HCT116 (cell line): ENCODE data around the gene PMS1. TPM values are rescaled to one million over a fixed set of nuclear protein-coding genes. Genes with fewer than 3 reads are reported as not detected.

Source experiments
- ATAC-seq: fragments of 200-7000 bp; cut with Tn5 transposase; 2 replicates; pipeline ENCODE4 v1.9.1; 2020; ENCODE audit warnings: mild to moderate bottlenecking, moderate library complexity
- BruUV-seq: library from RNA; stranded (reverse); fragments of 400-500 nt; replicated peaks from 2 replicates; lab custom pipeline; 2021; lab: Mats Ljungman, UMichigan
- CTCF ChIA-PET: fragments of 300-600 bp; sonication (Branson Sonifier 250); formaldehyde crosslinking; loops from one replicate; lab custom pipeline; 2021; ENCODE audit warnings: antibody characterized with exemption; lab: Charles Lee
- POLR2A ChIA-PET: fragments of 300-600, 350-600 bp; sonication (Branson Sonifier 250); formaldehyde crosslinking; loops from one replicate; lab custom pipeline; 2021; ENCODE audit warnings: antibody characterized with exemption; lab: Charles Lee
- RAD21 ChIA-PET, 2 experiments: fragments of 300-600 bp; sonication (Branson Sonifier 250); formaldehyde crosslinking; loops; one replicate each; lab custom pipeline; 2023; ENCODE audit warnings: low total read pairs in 2 of 2; ENCODE audit not compliant: uncharacterized antibody in 2 of 2, unreplicated experiment in 2 of 2, low non-redundant PET in 1 of 2; lab: Charles Lee
- DNase-seq: peaks from one replicate; pipeline ENCODE4 v3.0.0-alpha.2; 2010; ENCODE audit warnings: low read depth, low spot score
- H2AFZ ChIP-seq: fragments of 200-600 bp; shearing (Covaris generic), sonication (generic); 2 replicates; pipeline ENCODE4 v1.6.1; 2017; ENCODE audit warnings: low read depth, mixed run types, mixed read lengths, antibody characterized with exemption, low read length; ENCODE audit not compliant: poor library complexity, severe bottlenecking
- H3K27ac ChIP-seq: 2 replicates; pipeline ENCODE4 v1.5.1; 2012; ENCODE audit warnings: low read depth, low read length
- H3K27me3 ChIP-seq: fragments of 200-600 bp; sonication (generic); 2 replicates; pipeline ENCODE4 v1.6.1; 2016; ENCODE audit warnings: mixed run types, low read length, mixed read lengths; ENCODE audit not compliant: insufficient read depth
- H3K36me3 ChIP-seq, 2 experiments: fragments of 200-500 bp in 1 of 2; fragments of 200-600 bp in 1 of 2; sonication (Bioruptor generic) in 1 of 2; sonication (generic) in 1 of 2; 2 replicates each; pipeline versions ENCODE4 v1.5.1 to v1.6.1; 2014 to 2016; ENCODE audit warnings: low read length in 2 of 2, inconsistent platforms in 1 of 2, mixed read lengths in 1 of 2, mixed run types in 1 of 2; ENCODE audit not compliant: insufficient read depth in 2 of 2, control insufficient read depth in 1 of 2
- H3K4me1 ChIP-seq, 2 experiments: fragments of 200-600 bp in 1 of 2; sonication (generic) in 1 of 2; 2 replicates each; pipeline versions ENCODE4 v1.5.1 to v1.6.1; 2012 to 2017; ENCODE audit warnings: low read length in 2 of 2, inconsistent platforms in 1 of 2, mild to moderate bottlenecking in 1 of 2, mixed read lengths in 1 of 2, mixed run types in 1 of 2, moderate library complexity in 1 of 2; ENCODE audit not compliant: insufficient read depth in 2 of 2, control insufficient read depth in 1 of 2
- H3K4me2 ChIP-seq: fragments of 200-600 bp; sonication (generic); 2 replicates; pipeline ENCODE4 v1.6.1; 2017; ENCODE audit warnings: mixed run types, low read length, mixed read lengths
- H3K4me3 ChIP-seq, 2 experiments: fragments of 200-600 bp in 1 of 2; sonication (generic) in 1 of 2; replicated peaks in 1 of 2; 2 replicates each; pipeline ENCODE4 v1.5.1; 2011 to 2016; ENCODE audit warnings: low read length in 2 of 2, control low read depth in 1 of 2, low read depth in 1 of 2, mild to moderate bottlenecking in 1 of 2, mixed read lengths in 1 of 2, mixed run types in 1 of 2
- H3K79me2 ChIP-seq: fragments of 200-600 bp; sonication (generic); 2 replicates; pipeline ENCODE4 v1.6.1; 2017; ENCODE audit warnings: mild to moderate bottlenecking, mixed run types, low read length, moderate library complexity, mixed read lengths; ENCODE audit not compliant: insufficient read depth
- H3K9ac ChIP-seq: fragments of 200-600 bp; sonication (generic); 2 replicates; pipeline ENCODE4 v1.6.1; 2016; ENCODE audit warnings: low read length, mixed read lengths
- H3K9me2 ChIP-seq: fragments of 200-600 bp; sonication (generic), shearing (Covaris generic); 2 replicates; pipeline ENCODE4 v1.6.1; 2017; ENCODE audit warnings: mixed run types, mild to moderate bottlenecking, moderate library complexity; ENCODE audit not compliant: insufficient read depth
- H3K9me3 ChIP-seq, 2 experiments: fragments of 200-500 bp in 1 of 2; fragments of 200-600 bp in 1 of 2; sonication (Bioruptor generic) in 1 of 2; sonication (generic) in 1 of 2; 2 replicates each; pipeline ENCODE4 v1.6.1; 2014 to 2017; ENCODE audit warnings: low read length in 2 of 2, mixed read lengths in 2 of 2, inconsistent platforms in 1 of 2, low read depth in 1 of 2, mild to moderate bottlenecking in 1 of 2, mixed run types in 1 of 2, moderate library complexity in 1 of 2; ENCODE audit not compliant: control insufficient read depth in 1 of 2, insufficient read depth in 1 of 2
- H4K20me1 ChIP-seq: fragments of 200-600 bp; sonication (generic), shearing (Covaris generic); 2 replicates; pipeline ENCODE4 v1.6.1; 2017; ENCODE audit warnings: mixed run types, mild to moderate bottlenecking, moderate library complexity; ENCODE audit not compliant: insufficient read depth
- CEBPB ChIP-seq: IDR thresholded peaks from 2 replicates; pipeline ENCODE4 v1.6.1; 2012; ENCODE audit warnings: low read depth
- CTCF ChIP-seq, 3 experiments: fragments of 200-600 bp in 1 of 3; sonication (generic) in 1 of 3; IDR thresholded peaks in 2 of 3; conservative IDR thresholded peaks in 1 of 3; 2 replicates each; pipeline ENCODE4 v1.5.1; 2012 to 2017; ENCODE audit warnings: low read depth in 2 of 3, low read length in 2 of 3, antibody characterized with exemption in 1 of 3, borderline replicate concordance in 1 of 3, control low read depth in 1 of 3, mild to moderate bottlenecking in 1 of 3, mixed read lengths in 1 of 3, mixed run types in 1 of 3, moderate library complexity in 1 of 3; ENCODE audit not compliant: insufficient read depth in 1 of 3
- EGR1 ChIP-seq: IDR thresholded peaks from 2 replicates; pipeline ENCODE4 v1.6.1; 2012; ENCODE audit warnings: low read depth
- ELF1 ChIP-seq: IDR thresholded peaks from 2 replicates; pipeline ENCODE4 v1.6.1; 2012; ENCODE audit warnings: low read depth, borderline replicate concordance
- EZH2 ChIP-seq: fragments of 200-600 bp; sonication (generic); IDR thresholded peaks from 2 replicates; pipeline ENCODE4 v1.6.1; 2017; ENCODE audit warnings: antibody characterized with exemption, mixed run types
- EZH2phosphoT487 ChIP-seq: fragments of 200-600 bp; IDR thresholded peaks from 2 replicates; pipeline ENCODE4 v1.6.1; 2018; ENCODE audit warnings: antibody characterized with exemption, borderline replicate concordance
- FOSL1 ChIP-seq: IDR thresholded peaks from 2 replicates; pipeline ENCODE4 v1.6.1; 2012; ENCODE audit warnings: low read depth
- SIN3A ChIP-seq: IDR thresholded peaks from 2 replicates; pipeline ENCODE4 v1.6.1; 2012; ENCODE audit warnings: low read depth
- SP1 ChIP-seq: IDR thresholded peaks from 2 replicates; pipeline ENCODE4 v1.6.1; 2012; ENCODE audit warnings: low read depth
- SRF ChIP-seq: IDR thresholded peaks from 2 replicates; pipeline ENCODE4 v1.6.1; 2012; ENCODE audit warnings: low read depth
- ZFX ChIP-seq: fragments of 450-650 bp; IDR thresholded peaks from 2 replicates; pipeline ENCODE4 v1.6.1; 2017
- intact Hi-C: fragments of 100-400 bp; cut with micrococcal nuclease; formaldehyde crosslinking; loops from 2 replicates; pipeline ENCODE4 v1.10.0; 2022
- total RNA-seq: library from RNA; stranded (reverse); gene quantifications from one replicate; pipeline ENCODE4 v1.2.1, GENCODE V29; 2021; ENCODE audit not compliant: unreplicated experiment
- TF ChIP-seq, protein P1 (sequence below): IDR thresholded peaks from 2 replicates; pipeline ENCODE4 v1.6.1; 2011; ENCODE audit warnings: mild to moderate bottlenecking, low read length, moderate library complexity; ENCODE audit not compliant: insufficient replicate concordance; ENCODE audit errors: extremely low read depth
- TF ChIP-seq, protein P2 (sequence below): IDR thresholded peaks from 2 replicates; pipeline ENCODE4 v1.6.1; 2012
- TF ChIP-seq, protein P3 (sequence below): IDR thresholded peaks from 2 replicates; pipeline ENCODE4 v1.6.1; 2012; ENCODE audit warnings: low read depth

The PMS1 gene
- total RNA-seq, 1 experiment from 2014 or later: 53.2 TPM

GRCh38 chr2:189913821-189914220 lies 129.6 kb downstream of the PMS1 start:
- ChIA-PET POLR2A (no interaction called here), RAD21 (no interaction called here), CTCF (no interaction called here)
- H3K4me2 ChIP-seq: no peak overlapping the region
- intact Hi-C loops: no loop called here
- no peaks in the 10 kb centered on the region for H3K9me3 ChIP-seq
- H3K4me1 ChIP-seq: no peaks in the 10 kb centered on the region
- no peak overlapping the region for H3K4me3 ChIP-seq
- no peak for TF ChIP-seq SIN3A
- BruUV-seq: no TSS peak
- H4K20me1 ChIP-seq: no peaks in the 10 kb centered on the region
- H3K27me3 ChIP-seq: no peaks in the 10 kb centered on the region
- no peaks in the 10 kb centered on the region for H3K9me2 ChIP-seq
- ATAC-seq (no peak), DNase-seq (no peak)
- H3K79me2 ChIP-seq: no peaks in the 10 kb centered on the region
- no peaks in the 10 kb centered on the region for H3K36me3 ChIP-seq
- no peak overlapping the region for H3K9ac ChIP-seq
- no peak overlapping the region for H3K27ac ChIP-seq
- H2AFZ ChIP-seq: no peak overlapping the region

DNA sequence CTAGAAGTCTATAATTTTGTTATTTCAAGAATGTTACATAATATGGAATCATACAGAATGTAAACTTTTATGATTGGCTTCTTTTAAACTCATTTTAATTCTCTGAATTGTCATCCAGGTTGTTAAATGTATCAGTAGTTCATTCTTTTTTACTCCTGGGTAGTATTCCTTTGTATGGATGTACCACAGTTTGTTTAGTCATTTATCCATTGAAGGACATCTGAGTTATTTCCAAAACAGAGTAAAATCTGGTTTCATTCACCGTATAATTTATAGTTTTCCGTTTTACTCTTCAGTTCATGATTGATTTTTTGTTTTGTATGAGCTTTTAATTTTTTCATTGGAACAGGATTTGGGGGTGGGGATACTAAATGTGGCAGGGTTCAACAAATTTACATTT lies 132.4 kb downstream of the PMS1 start:
- Histone ChIP-seq H3K27ac (no peak overlapping the region), H3K79me2 (no peaks in the 10 kb centered on the region), H3K36me3 (no peaks in the 10 kb centered on the region), H3K4me2 (no peak overlapping the region), H3K9me3 (no peaks in the 10 kb centered on the region), H3K9ac (no peak overlapping the region), H2AFZ (no peak overlapping the region), H3K4me1 (no peaks in the 10 kb centered on the region), H3K27me3 (no peaks in the 10 kb centered on the region), H3K4me3 (no peak overlapping the region), H3K9me2 (no peaks in the 10 kb centered on the region), H4K20me1 (no peaks in the 10 kb centered on the region)
- CTCF ChIA-PET: no interaction called here
- POLR2A ChIA-PET: no interaction called here
- BruUV-seq: no TSS peak
- DNase-seq (no peak), ATAC-seq (no peak)
- intact Hi-C loops: no loop called here
- RAD21 ChIA-PET: interaction anchor here in 1 of 2 experiments (0.6 kb wide), 1 partner anchor 41 kb away, joined by 3 read pairs; no protein-coding TSS in a partner anchor
- TF ChIP-seq, protein P1, sequence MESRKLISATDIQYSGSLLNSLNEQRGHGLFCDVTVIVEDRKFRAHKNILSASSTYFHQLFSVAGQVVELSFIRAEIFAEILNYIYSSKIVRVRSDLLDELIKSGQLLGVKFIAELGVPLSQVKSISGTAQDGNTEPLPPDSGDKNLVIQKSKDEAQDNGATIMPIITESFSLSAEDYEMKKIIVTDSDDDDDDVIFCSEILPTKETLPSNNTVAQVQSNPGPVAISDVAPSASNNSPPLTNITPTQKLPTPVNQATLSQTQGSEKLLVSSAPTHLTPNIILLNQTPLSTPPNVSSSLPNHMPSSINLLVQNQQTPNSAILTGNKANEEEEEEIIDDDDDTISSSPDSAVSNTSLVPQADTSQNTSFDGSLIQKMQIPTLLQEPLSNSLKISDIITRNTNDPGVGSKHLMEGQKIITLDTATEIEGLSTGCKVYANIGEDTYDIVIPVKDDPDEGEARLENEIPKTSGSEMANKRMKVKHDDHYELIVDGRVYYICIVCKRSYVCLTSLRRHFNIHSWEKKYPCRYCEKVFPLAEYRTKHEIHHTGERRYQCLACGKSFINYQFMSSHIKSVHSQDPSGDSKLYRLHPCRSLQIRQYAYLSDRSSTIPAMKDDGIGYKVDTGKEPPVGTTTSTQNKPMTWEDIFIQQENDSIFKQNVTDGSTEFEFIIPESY: no peak
- TF ChIP-seq ZFX (no peak), CEBPB (no peak), CTCF (IDR thresholded peaks at IDR 0.05 in 2 of 3, conservative IDR thresholded peaks at IDR 0.05 in 1 of 3; ENCODE audit: borderline replicate concordance in 1 of 3, insufficient read depth in 1 of 3, low read depth in 2 of 3, low read length in 2 of 3) (no peak), FOSL1 (no peak), SRF (no peak), EZH2 (no peak), EZH2phosphoT487 (no peak), SP1 (no peak), ELF1 (no peak), EGR1 (no peak)
- TF ChIP-seq, protein P2, sequence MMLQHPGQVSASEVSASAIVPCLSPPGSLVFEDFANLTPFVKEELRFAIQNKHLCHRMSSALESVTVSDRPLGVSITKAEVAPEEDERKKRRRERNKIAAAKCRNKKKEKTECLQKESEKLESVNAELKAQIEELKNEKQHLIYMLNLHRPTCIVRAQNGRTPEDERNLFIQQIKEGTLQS: no peak
- TF ChIP-seq, protein P3, sequence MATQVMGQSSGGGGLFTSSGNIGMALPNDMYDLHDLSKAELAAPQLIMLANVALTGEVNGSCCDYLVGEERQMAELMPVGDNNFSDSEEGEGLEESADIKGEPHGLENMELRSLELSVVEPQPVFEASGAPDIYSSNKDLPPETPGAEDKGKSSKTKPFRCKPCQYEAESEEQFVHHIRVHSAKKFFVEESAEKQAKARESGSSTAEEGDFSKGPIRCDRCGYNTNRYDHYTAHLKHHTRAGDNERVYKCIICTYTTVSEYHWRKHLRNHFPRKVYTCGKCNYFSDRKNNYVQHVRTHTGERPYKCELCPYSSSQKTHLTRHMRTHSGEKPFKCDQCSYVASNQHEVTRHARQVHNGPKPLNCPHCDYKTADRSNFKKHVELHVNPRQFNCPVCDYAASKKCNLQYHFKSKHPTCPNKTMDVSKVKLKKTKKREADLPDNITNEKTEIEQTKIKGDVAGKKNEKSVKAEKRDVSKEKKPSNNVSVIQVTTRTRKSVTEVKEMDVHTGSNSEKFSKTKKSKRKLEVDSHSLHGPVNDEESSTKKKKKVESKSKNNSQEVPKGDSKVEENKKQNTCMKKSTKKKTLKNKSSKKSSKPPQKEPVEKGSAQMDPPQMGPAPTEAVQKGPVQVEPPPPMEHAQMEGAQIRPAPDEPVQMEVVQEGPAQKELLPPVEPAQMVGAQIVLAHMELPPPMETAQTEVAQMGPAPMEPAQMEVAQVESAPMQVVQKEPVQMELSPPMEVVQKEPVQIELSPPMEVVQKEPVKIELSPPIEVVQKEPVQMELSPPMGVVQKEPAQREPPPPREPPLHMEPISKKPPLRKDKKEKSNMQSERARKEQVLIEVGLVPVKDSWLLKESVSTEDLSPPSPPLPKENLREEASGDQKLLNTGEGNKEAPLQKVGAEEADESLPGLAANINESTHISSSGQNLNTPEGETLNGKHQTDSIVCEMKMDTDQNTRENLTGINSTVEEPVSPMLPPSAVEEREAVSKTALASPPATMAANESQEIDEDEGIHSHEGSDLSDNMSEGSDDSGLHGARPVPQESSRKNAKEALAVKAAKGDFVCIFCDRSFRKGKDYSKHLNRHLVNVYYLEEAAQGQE: no peak
